ENCODE data around the gene ECI1. TPM values are rescaled to one million over a fixed set of nuclear protein-coding genes. Genes with fewer than 3 reads are reported as not detected.
"Not testable (repeated sequence)": the region's sequence is repeated elsewhere in the genome, so short reads cannot be mapped to it uniquely, and the experiment has no call there.

ECI1 gene
- polyA plus RNA-seq, 1 experiment = 63.9 TPM

DNA sequence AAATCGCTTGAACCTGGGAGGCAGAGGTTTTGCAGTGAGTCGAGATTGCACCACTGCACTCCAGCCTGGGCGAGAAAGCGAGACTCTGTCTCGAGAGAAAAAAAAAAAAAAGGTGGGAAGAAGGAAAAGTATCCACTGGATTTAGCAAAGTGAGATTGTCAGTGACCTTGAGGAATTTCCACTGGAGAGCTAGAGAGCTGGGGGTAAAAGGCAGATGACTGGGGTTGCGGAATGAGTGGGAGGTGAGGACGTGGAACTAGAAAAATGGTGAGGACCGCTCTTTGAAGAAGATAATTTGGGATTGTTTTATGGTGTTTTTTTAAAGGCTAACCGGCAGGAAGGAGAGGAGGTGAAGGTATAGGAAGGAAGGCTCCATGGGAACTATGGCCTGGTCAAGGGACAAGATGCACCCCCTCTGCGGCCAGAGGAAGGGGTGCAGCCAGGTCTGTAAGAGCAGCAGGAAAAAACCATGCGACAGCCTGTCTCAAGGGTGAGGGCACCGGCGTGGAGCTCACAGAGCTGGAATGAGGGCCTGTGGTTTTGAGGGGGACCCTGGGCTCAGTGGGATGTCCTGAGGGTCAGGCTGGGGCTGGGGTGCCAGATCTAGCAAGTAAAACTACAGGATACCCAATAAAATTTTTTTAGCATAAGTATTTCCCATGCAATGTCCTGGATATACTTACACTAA lies 46.8 kb downstream of the ECI1 start:
- Histone ChIP-seq H3K36me3 (ENCODE audit: control insufficient read depth, insufficient read depth, low read length) (peaks cover 11% of the 10 kb centered on the region), H3K27me3 (ENCODE audit: control insufficient read depth, insufficient read depth, low read length) (peaks cover 3% of the 10 kb centered on the region; the same call in 1 of the 2 replicates), H3K4me3 (ENCODE audit: low read depth, low read length) (peak overlapping the region; percentile 96)
- TF ChIP-seq CTCF (IDR thresholded peaks at IDR 0.05; ENCODE audit: insufficient read depth, low read depth, low read length) = no peak
- DNase-seq (ENCODE audit: low read depth) = no peak
- POLR2A ChIA-PET = no interaction called here
- CTCF ChIA-PET = interaction anchor here (0.6 kb wide), 1 partner anchor 47 kb away, joined by 3 read pairs; the partner anchor contains the start of gene ECI1

GRCh38 chr16:2203119-2203688 lies 48.2 kb downstream of the ECI1 start:
- DNase-seq (ENCODE audit: low read depth); H3K36me3 ChIP-seq (ENCODE audit: control insufficient read depth, insufficient read depth, low read length); POLR2A ChIA-PET; H3K27me3 ChIP-seq (ENCODE audit: control insufficient read depth, insufficient read depth, low read length); H3K4me3 ChIP-seq (ENCODE audit: low read depth, low read length); CTCF ChIA-PET: not testable (repeated sequence)

GRCh38 chr16:2200313-2200712 lies 51.1 kb downstream of the ECI1 start:
- H3K27me3 ChIP-seq (ENCODE audit: control insufficient read depth, insufficient read depth, low read length) = peaks cover 19% of the 10 kb centered on the region
- no peak for DNase-seq (ENCODE audit: low read depth)
- CTCF ChIA-PET = no interaction called here
- POLR2A ChIA-PET = no interaction called here
- TF ChIP-seq CTCF (IDR thresholded peaks at IDR 0.05; ENCODE audit: insufficient read depth, low read depth, low read length) = no peak
- no peak overlapping the region for H3K4me3 ChIP-seq (ENCODE audit: low read depth, low read length)
- H3K36me3 ChIP-seq (ENCODE audit: control insufficient read depth, insufficient read depth, low read length) = no peaks in the 10 kb centered on the region

DNA sequence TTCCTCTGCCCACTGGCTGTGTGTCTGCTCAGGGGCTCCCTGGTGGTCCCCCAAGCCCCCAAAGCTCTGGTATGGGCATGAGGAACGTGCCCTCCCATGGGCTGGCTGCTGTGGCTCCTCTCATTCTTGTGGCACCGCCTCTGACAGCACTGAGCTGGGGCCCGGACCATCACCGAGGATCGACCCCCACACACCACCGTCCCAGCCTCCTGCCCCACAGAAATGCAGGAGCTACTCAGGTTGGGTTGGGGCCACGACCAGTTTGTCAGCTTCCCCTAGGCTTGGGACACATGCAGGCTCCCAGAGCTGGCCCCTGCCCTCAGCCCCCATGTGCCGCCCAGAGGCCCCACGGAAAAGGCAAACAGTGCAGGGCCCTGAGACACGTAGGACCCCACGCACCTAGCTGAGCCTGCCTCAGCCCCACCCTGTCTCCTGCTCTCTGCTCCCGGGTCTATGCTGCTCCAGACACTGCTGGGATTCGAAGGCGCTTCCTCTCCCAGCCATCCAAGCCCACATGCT lies 51.7 kb downstream of the ECI1 start:
- Histone ChIP-seq H3K27me3 (ENCODE audit: control insufficient read depth, insufficient read depth, low read length) (peaks cover 25% of the 10 kb centered on the region), H3K4me3 (ENCODE audit: low read depth, low read length) (no peak overlapping the region), H3K36me3 (ENCODE audit: control insufficient read depth, insufficient read depth, low read length) (no peaks in the 10 kb centered on the region)
- no peak for DNase-seq (ENCODE audit: low read depth)
- no peak for TF ChIP-seq CTCF (IDR thresholded peaks at IDR 0.05; ENCODE audit: insufficient read depth, low read depth, low read length)
- ChIA-PET CTCF (interaction anchor here (0.7 to 1.3 kb wide), 2 partner anchors 52 to 302 kb away, joined by 3 read pairs; no protein-coding TSS in a partner anchor), POLR2A (no interaction called here)

DNA sequence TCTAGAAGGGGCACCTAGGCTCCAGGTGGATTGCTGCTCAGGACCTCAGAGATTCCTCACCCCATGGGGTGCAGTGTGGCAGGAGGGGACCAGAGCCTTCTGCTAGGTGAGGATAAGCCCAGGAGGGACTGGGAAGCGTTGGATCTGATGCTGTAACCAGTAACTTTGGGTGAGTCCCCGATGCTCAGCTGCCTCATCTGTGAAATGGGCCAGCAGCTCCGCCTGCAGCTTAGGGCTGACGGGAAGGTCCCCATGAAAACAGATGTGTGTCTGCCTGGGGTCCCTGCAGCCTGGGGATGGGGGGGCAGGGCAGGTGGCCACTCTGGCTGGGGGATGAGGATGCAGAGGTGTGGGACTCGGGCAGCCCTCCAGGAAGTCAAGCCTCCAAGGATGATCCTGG lies 52.3 kb downstream of the ECI1 start:
- ChIA-PET POLR2A (no interaction called here), CTCF (interaction anchor here (1.3 kb wide), 1 partner anchor 302 kb away, joined by 3 read pairs; no protein-coding TSS in a partner anchor)

More for the DNA sequence above, 52.3 kb downstream of the ECI1 start:
- no peak for DNase-seq (ENCODE audit: low read depth)
- no peak for TF ChIP-seq CTCF (IDR thresholded peaks at IDR 0.05; ENCODE audit: insufficient read depth, low read depth, low read length)
- H3K36me3 ChIP-seq (ENCODE audit: control insufficient read depth, insufficient read depth, low read length) = no peaks in the 10 kb centered on the region
- peaks cover 28% of the 10 kb centered on the region for H3K27me3 ChIP-seq (ENCODE audit: control insufficient read depth, insufficient read depth, low read length)
- H3K4me3 ChIP-seq (ENCODE audit: low read depth, low read length) = no peak overlapping the region

Data from BJ (cell line).